ENCODE data around the gene MGST1.
A peak's percentile ranks its signal among the peaks of the same experiment; 100 is the strongest.
"Not testable (repeated sequence)": the region's sequence is repeated elsewhere in the genome, so short reads cannot be mapped to it uniquely, and the experiment has no call there.

Gene MGST1

GRCh38 chr12:16352481-16352880 lies 5.0 kb downstream of the MGST1 start:
- no peak for DNase-seq (ENCODE audit: low spot score)

GRCh38 chr12:16358878-16359277 lies 11.4 kb downstream of the MGST1 start:
- DNase-seq (ENCODE audit: low spot score) = no peak

- DNase-seq (ENCODE audit: low spot score) = no peak
Measured at GRCh38 chr12:16359512-16360491, 12.4 kb downstream of the MGST1 start.

GRCh38 chr12:16361142-16361783 lies 13.8 kb downstream of the MGST1 start:
- no peak for DNase-seq (ENCODE audit: low spot score)

GRCh38 chr12:16362550-16362949 lies 15.1 kb downstream of the MGST1 start:
- no peak for DNase-seq (ENCODE audit: low spot score)

GRCh38 chr12:16369156-16369555 lies 21.7 kb downstream of the MGST1 start:
- DNase-seq (ENCODE audit: low spot score) = no peak

- no peak for DNase-seq (ENCODE audit: low spot score)
Measured at GRCh38 chr12:16370096-16370495, 22.7 kb downstream of the MGST1 start.

- not testable (repeated sequence) for DNase-seq (ENCODE audit: low spot score)
Measured at GRCh38 chr12:16382652-16383312, 35.3 kb downstream of the MGST1 start.

GRCh38 chr12:16384732-16385131 lies 37.3 kb downstream of the MGST1 start:
- DNase-seq (ENCODE audit: low spot score) = peak; percentile 21

GRCh38 chr12:16385782-16386646 lies 38.6 kb downstream of the MGST1 start:
- DNase-seq (ENCODE audit: low spot score) = peak; percentile 56

GRCh38 chr12:16387919-16388318 lies 40.5 kb downstream of the MGST1 start:
- no peak for DNase-seq (ENCODE audit: low spot score)

GRCh38 chr12:16389594-16389993 lies 42.1 kb downstream of the MGST1 start:
- no peak for DNase-seq (ENCODE audit: low spot score)

GRCh38 chr12:16392846-16393535 lies 45.5 kb downstream of the MGST1 start:
- no peak for DNase-seq (ENCODE audit: low spot score)

- no peak for DNase-seq (ENCODE audit: low spot score)
Measured at GRCh38 chr12:16399101-16399500, 51.7 kb downstream of the MGST1 start.

GRCh38 chr12:16401835-16402234 lies 54.4 kb downstream of the MGST1 start:
- not testable (repeated sequence) for DNase-seq (ENCODE audit: low spot score)

- no peak for DNase-seq (ENCODE audit: low spot score)
Measured at GRCh38 chr12:16407346-16407745, 59.9 kb downstream of the MGST1 start.
